B cell (primary cell): ENCODE measurements around the gene MPP2. TPM values are rescaled to one million over a fixed set of nuclear protein-coding genes. Genes with fewer than 3 reads are reported as not detected.

Experiments used
- ATAC-seq: fragments of 200-7000 bp; cut with Tn5 transposase; one replicate; pipeline ENCODE4 v1.10.0; 2021; ENCODE audit warnings: low read depth, mild to moderate bottlenecking, moderate number of reproducible peaks, moderate library complexity
- CTCF ChIA-PET: fragments of 350-600 bp; sonication (Branson Sonifier 250); formaldehyde crosslinking; loops from one replicate; lab custom pipeline; 2021; ENCODE audit warnings: antibody characterized with exemption, inconsistent platforms; lab: Charles Lee
- POLR2A ChIA-PET: fragments of 350-600 bp; sonication (Branson Sonifier 250); formaldehyde crosslinking; loops from one replicate; lab custom pipeline; 2021; ENCODE audit warnings: antibody characterized with exemption; lab: Charles Lee
- DNase-seq: peaks from one replicate; pipeline ENCODE4 v3.0.0; 2013
- H2AFZ ChIP-seq: 2 replicates; pipeline ENCODE4 v1.6.1; 2012; ENCODE audit warnings: mild to moderate bottlenecking, low read depth, low read length; ENCODE audit not compliant: insufficient read depth, poor library complexity, severe bottlenecking
- H3K27ac ChIP-seq, 2 donors: 1 replicate in 1 of 2; 2 replicates in 1 of 2; pipeline ENCODE4 v1.5.1; 2012 to 2013; ENCODE audit warnings: low read length in 2 of 2, mild to moderate bottlenecking in 2 of 2, moderate library complexity in 1 of 2
- H3K27me3 ChIP-seq, 4 experiments: fragments of 200-600 bp in 1 of 4; sonication (generic) in 1 of 4; replicated peaks in 1 of 4; 1 replicate in 2 of 4; 2 replicates in 2 of 4; pipeline versions ENCODE4 v1.6.1 to v1.7.0; 2013 to 2016; ENCODE audit warnings: low read length in 3 of 4, mild to moderate bottlenecking in 2 of 4, mixed read lengths in 1 of 4, moderate library complexity in 1 of 4; ENCODE audit not compliant: insufficient read depth in 4 of 4, control insufficient read depth in 3 of 4; ENCODE audit errors: control extremely low read depth in 1 of 4
- H3K36me3 ChIP-seq, 2 experiments: replicated peaks in 1 of 2; 1 replicate in 1 of 2; 2 replicates in 1 of 2; pipeline versions ENCODE4 v1.6.1 to v1.7.1; 2013; ENCODE audit warnings: low read length in 1 of 2; ENCODE audit not compliant: insufficient read depth in 2 of 2, control insufficient read depth in 1 of 2; ENCODE audit errors: control extremely low read depth in 1 of 2, extremely low read depth in 1 of 2
- H3K4me1 ChIP-seq, 2 donors: fragments of 200-600 bp in 1 of 2; sonication (generic) in 1 of 2; 1 replicate in 1 of 2; 2 replicates in 1 of 2; pipeline versions ENCODE4 v1.5.1 to v1.6.1; 2013 to 2017; ENCODE audit warnings: low read length in 2 of 2; ENCODE audit not compliant: control insufficient read depth in 2 of 2, insufficient read depth in 2 of 2
- H3K4me2 ChIP-seq: replicated peaks from 2 replicates; pipeline ENCODE3; 2012; ENCODE audit warnings: mild to moderate bottlenecking, low read depth, low read length; ENCODE audit not compliant: poor library complexity, severe bottlenecking
- H3K4me3 ChIP-seq, 5 experiments: fragments of 200-600 bp in 1 of 5; sonication (generic) in 1 of 5; 1 replicate in 3 of 5; 2 replicates in 2 of 5; pipeline versions ENCODE4 v1.5.1 to v1.7.0; 2011 to 2016; ENCODE audit warnings: low read length in 4 of 5, mild to moderate bottlenecking in 4 of 5, low read depth in 2 of 5, control low read depth in 1 of 5, moderate library complexity in 1 of 5; ENCODE audit not compliant: insufficient read depth in 1 of 5; ENCODE audit errors: control extremely low read depth in 1 of 5, extremely low read depth in 1 of 5
- H3K79me2 ChIP-seq: fragments of 200-600 bp; sonication (generic); one replicate; pipeline ENCODE4 v1.6.0; 2016; ENCODE audit warnings: low read length; ENCODE audit not compliant: control insufficient read depth, insufficient read depth
- H3K9ac ChIP-seq: fragments of 200-600 bp; sonication (generic); 2 replicates; pipeline ENCODE4 v1.6.1; 2017; ENCODE audit warnings: mild to moderate bottlenecking, low read length, moderate library complexity
- H3K9me3 ChIP-seq, 3 donors: one replicate each; pipeline versions ENCODE4 v1.6.1 to v1.7.1; 2013; ENCODE audit warnings: low read length in 2 of 3; ENCODE audit not compliant: control insufficient read depth in 2 of 3, insufficient read depth in 1 of 3; ENCODE audit errors: control extremely low read depth in 1 of 3
- H4K20me1 ChIP-seq: 2 replicates; pipeline ENCODE4 v1.6.0; 2012; ENCODE audit warnings: mild to moderate bottlenecking, low read length; ENCODE audit not compliant: insufficient read depth, control insufficient read depth, poor library complexity, severe bottlenecking
- H3K27ac Mint-ChIP-seq: one replicate; pipeline ENCODE4 v1.8.0; 2021; ENCODE audit warnings: mixed read lengths
- H3K27me3 Mint-ChIP-seq: one replicate; pipeline ENCODE4 v1.8.0; 2021; ENCODE audit warnings: mixed read lengths
- H3K4me1 Mint-ChIP-seq: one replicate; pipeline ENCODE4 v1.8.0; 2021; ENCODE audit warnings: mixed read lengths
- H3K4me3 Mint-ChIP-seq: one replicate; pipeline ENCODE4 v1.8.0; 2021; ENCODE audit warnings: mixed read lengths
- H3K9me3 Mint-ChIP-seq: one replicate; pipeline ENCODE4 v1.8.0; 2022; ENCODE audit warnings: mixed read lengths; ENCODE audit not compliant: insufficient read depth
- CTCF ChIP-seq: fragments of 200-600 bp; IDR thresholded peaks from one replicate; pipeline ENCODE4 v1.8.0; 2022; ENCODE audit warnings: antibody characterized with exemption, mild to moderate bottlenecking
- EZH2 ChIP-seq: IDR thresholded peaks from 2 replicates; pipeline ENCODE4 v1.6.1; 2012; ENCODE audit warnings: borderline replicate concordance, low read depth, mild to moderate bottlenecking, moderate library complexity, low read length; ENCODE audit not compliant: insufficient read depth, poor library complexity, severe bottlenecking
- WGBS: methylation state at CpG from one replicate; pipeline ENCODE4 v1.1.5; 2013; ENCODE audit warnings: missing lambda C conversion rate; ENCODE audit not compliant: insufficient coverage; 5-methylcytosine and 5-hydroxymethylcytosine counted together
- intact Hi-C: fragments of 100-400 bp; cut with micrococcal nuclease; formaldehyde crosslinking; loops from one replicate; pipeline ENCODE4 v1.10.0; 2022
- polyA plus RNA-seq: library from polyadenylated mRNA; depleted of rRNA; stranded (reverse); fragments of >200 nt; gene quantifications from 2 replicates; pipeline ENCODE4 v1.2.3, GENCODE V29; 2012
- total RNA-seq, 2 donors: library from RNA; stranded (reverse); fragments of 120-200 nt in 1 of 2; gene quantifications; 1 replicate in 1 of 2; 2 replicates in 1 of 2; pipeline versions ENCODE4 v1.2.3 to v1.2.4, GENCODE V29; 2013 to 2022

The MPP2 gene
- total and polyA plus RNA-seq, 2 donors (not counting 1 experiment from before 2014, with no cell fraction given) = 0.15 TPM; not detected in 1

- TF ChIP-seq CTCF (no peak), EZH2 (no peak)
- POLR2A ChIA-PET = no interaction called here
- CTCF ChIA-PET = no interaction called here
- Mint-ChIP-seq H3K4me3 (no peak overlapping the region), H3K9me3 (no peaks in the 10 kb centered on the region), H3K27ac (no peak overlapping the region), H3K27me3 (peaks cover 66% of the 10 kb centered on the region), H3K4me1 (peaks cover 4% of the 10 kb centered on the region)
- DNase-seq (no peak), ATAC-seq (no peak)
- Histone ChIP-seq H4K20me1 (no peaks in the 10 kb centered on the region), H3K4me2 (no peak overlapping the region), H3K27ac (no peak overlapping the region), H3K4me1 (peaks cover 11 to 13% of the 10 kb centered on the region in 2 donors), H3K4me3 (no peak overlapping the region), H2AFZ (no peak overlapping the region), H3K79me2 (no peaks in the 10 kb centered on the region), H3K36me3 (no peaks in the 10 kb centered on the region), H3K27me3 (peaks cover 0 to 49% (median 18%) of the 10 kb centered on the region in 4 experiments), H3K9me3 (peaks cover 0 to 10% (median 0%) of the 10 kb centered on the region in 3 donors), H3K9ac (no peak overlapping the region)
- intact Hi-C loops = no loop called here
- WGBS = 83% methylated on average over 1 of the region's 4 CpGs
Measured at GRCh38 chr17:43951750-43952149, 44.4 kb upstream of the MPP2 start.

DNA sequence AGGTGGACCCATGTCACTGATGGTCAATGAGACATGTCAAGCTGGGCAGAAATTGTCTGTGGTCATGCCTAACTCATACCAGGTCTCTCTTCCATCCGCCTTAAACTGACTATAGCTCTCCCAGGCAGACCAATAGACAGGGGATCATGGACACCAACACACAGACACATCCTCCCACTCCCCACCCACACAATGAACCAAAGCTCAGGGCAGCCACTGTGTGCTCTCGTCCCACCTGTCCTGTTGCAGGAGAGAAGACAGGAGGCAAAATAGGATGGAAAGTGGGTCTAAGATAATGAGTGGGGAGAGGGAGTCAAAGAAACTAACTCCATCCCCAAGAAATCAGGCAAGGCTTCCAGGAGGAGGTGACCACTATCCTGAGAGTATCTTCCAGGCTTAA lies 43.2 kb upstream of the MPP2 start:
- Histone ChIP-seq H3K9ac (no peak overlapping the region), H3K79me2 (no peaks in the 10 kb centered on the region), H3K27me3 (peaks cover 0 to 48% (median 18%) of the 10 kb centered on the region in 4 experiments), H3K4me1 (peaks cover 11 to 13% of the 10 kb centered on the region in 2 donors), H3K27ac (no peak overlapping the region), H2AFZ (no peak overlapping the region), H3K4me3 (no peak overlapping the region), H3K9me3 (peaks cover 0 to 10% (median 0%) of the 10 kb centered on the region in 3 donors), H4K20me1 (no peaks in the 10 kb centered on the region), H3K4me2 (no peak overlapping the region), H3K36me3 (no peaks in the 10 kb centered on the region)
- peaks cover 4% of the 10 kb centered on the region for H3K4me1 Mint-ChIP-seq
- H3K9me3 Mint-ChIP-seq = no peaks in the 10 kb centered on the region
- no peak for DNase-seq
- POLR2A ChIA-PET = no interaction called here
- CTCF ChIA-PET = interaction anchor here (0.9 to 1.3 kb wide), 2 partner anchors 10 to 41 kb away, joined by 3 read pairs; no protein-coding TSS in a partner anchor
- 89% methylated on average over 1 of the region's 2 CpGs for WGBS
- TF ChIP-seq EZH2 = no peak
- no peak for TF ChIP-seq CTCF
- peaks cover 65% of the 10 kb centered on the region for H3K27me3 Mint-ChIP-seq
- intact Hi-C loops = no loop called here
- ATAC-seq = no peak
- no peak overlapping the region for H3K27ac Mint-ChIP-seq
- no peak overlapping the region for H3K4me3 Mint-ChIP-seq
